ENCODE measurements around the gene TCF7.

DNA sequence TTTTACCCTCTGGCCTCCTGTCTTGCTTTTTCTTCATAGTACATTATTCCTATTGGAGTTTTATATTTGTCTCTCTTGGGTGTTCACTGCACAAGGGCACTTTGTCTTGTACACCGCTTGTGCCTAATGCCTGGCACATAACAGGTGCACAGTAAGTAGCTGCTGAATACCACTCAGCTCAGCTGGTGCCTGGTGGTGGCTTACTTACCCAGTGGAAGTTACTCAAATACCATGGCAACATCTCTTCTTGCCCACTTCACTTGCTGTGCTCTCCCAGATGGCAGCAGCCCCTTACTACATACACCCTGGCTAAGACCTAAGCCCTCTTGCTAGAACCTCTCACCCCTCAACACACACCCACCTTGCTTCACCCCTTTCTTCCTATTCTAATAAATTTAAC is 73.6 kb downstream of the TCF7 start:
- TF ChIP-seq, protein P1, sequence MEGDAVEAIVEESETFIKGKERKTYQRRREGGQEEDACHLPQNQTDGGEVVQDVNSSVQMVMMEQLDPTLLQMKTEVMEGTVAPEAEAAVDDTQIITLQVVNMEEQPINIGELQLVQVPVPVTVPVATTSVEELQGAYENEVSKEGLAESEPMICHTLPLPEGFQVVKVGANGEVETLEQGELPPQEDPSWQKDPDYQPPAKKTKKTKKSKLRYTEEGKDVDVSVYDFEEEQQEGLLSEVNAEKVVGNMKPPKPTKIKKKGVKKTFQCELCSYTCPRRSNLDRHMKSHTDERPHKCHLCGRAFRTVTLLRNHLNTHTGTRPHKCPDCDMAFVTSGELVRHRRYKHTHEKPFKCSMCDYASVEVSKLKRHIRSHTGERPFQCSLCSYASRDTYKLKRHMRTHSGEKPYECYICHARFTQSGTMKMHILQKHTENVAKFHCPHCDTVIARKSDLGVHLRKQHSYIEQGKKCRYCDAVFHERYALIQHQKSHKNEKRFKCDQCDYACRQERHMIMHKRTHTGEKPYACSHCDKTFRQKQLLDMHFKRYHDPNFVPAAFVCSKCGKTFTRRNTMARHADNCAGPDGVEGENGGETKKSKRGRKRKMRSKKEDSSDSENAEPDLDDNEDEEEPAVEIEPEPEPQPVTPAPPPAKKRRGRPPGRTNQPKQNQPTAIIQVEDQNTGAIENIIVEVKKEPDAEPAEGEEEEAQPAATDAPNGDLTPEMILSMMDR (IDR thresholded peaks at IDR 0.05; ENCODE audit: insufficient read depth, low read length) = no peak
- TF ChIP-seq POLR2AphosphoS5 (IDR thresholded peaks at IDR 0.05; ENCODE audit: low read depth) = no peak
- TF ChIP-seq SPI1 (IDR thresholded peaks at IDR 0.05; ENCODE audit: borderline replicate concordance, low read depth) = no peak
- TF ChIP-seq, protein P2, sequence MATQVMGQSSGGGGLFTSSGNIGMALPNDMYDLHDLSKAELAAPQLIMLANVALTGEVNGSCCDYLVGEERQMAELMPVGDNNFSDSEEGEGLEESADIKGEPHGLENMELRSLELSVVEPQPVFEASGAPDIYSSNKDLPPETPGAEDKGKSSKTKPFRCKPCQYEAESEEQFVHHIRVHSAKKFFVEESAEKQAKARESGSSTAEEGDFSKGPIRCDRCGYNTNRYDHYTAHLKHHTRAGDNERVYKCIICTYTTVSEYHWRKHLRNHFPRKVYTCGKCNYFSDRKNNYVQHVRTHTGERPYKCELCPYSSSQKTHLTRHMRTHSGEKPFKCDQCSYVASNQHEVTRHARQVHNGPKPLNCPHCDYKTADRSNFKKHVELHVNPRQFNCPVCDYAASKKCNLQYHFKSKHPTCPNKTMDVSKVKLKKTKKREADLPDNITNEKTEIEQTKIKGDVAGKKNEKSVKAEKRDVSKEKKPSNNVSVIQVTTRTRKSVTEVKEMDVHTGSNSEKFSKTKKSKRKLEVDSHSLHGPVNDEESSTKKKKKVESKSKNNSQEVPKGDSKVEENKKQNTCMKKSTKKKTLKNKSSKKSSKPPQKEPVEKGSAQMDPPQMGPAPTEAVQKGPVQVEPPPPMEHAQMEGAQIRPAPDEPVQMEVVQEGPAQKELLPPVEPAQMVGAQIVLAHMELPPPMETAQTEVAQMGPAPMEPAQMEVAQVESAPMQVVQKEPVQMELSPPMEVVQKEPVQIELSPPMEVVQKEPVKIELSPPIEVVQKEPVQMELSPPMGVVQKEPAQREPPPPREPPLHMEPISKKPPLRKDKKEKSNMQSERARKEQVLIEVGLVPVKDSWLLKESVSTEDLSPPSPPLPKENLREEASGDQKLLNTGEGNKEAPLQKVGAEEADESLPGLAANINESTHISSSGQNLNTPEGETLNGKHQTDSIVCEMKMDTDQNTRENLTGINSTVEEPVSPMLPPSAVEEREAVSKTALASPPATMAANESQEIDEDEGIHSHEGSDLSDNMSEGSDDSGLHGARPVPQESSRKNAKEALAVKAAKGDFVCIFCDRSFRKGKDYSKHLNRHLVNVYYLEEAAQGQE (IDR thresholded peaks at IDR 0.05; ENCODE audit: insufficient replicate concordance, low read depth) = no peak
- TF ChIP-seq GABPA (IDR thresholded peaks at IDR 0.05; ENCODE audit: low read depth) = no peak

Data from HL-60 (cell line).